Glutamatergic neuron (in vitro differentiated cells): ENCODE data around the gene TP53BP1. TPM values are rescaled to one million over a fixed set of nuclear protein-coding genes. Genes with fewer than 3 reads are reported as not detected.

Experiments
- DNase-seq: peaks from one replicate; pipeline ENCODE4 v3.0.0; 2022
- H3K27ac Mint-ChIP-seq: one replicate; pipeline ENCODE4 v1.8.0; 2020; ENCODE audit warnings: mild to moderate bottlenecking, mixed read lengths, inconsistent platforms; ENCODE audit not compliant: unreplicated experiment
- H3K27me3 Mint-ChIP-seq: one replicate; pipeline ENCODE4 v1.8.0; 2020; ENCODE audit warnings: mild to moderate bottlenecking, moderate library complexity, mixed read lengths, inconsistent platforms; ENCODE audit not compliant: unreplicated experiment
- H3K36me3 Mint-ChIP-seq: one replicate; pipeline ENCODE4 v1.8.0; 2020; ENCODE audit warnings: mild to moderate bottlenecking, mixed read lengths, inconsistent platforms; ENCODE audit not compliant: unreplicated experiment
- H3K4me1 Mint-ChIP-seq: one replicate; pipeline ENCODE4 v1.8.0; 2020; ENCODE audit warnings: mild to moderate bottlenecking, low read depth, mixed read lengths, inconsistent platforms; ENCODE audit not compliant: unreplicated experiment
- H3K4me3 Mint-ChIP-seq: one replicate; pipeline ENCODE4 v1.8.0; 2020; ENCODE audit warnings: mild to moderate bottlenecking, mixed read lengths, inconsistent platforms; ENCODE audit not compliant: unreplicated experiment
- H3K9me3 Mint-ChIP-seq: one replicate; pipeline ENCODE4 v1.8.0; 2020; ENCODE audit warnings: mild to moderate bottlenecking, moderate library complexity, mixed read lengths, inconsistent platforms; ENCODE audit not compliant: unreplicated experiment
- CTCF ChIP-seq: fragments of 200-600 bp; sonication (generic); IDR thresholded peaks from one replicate; pipeline ENCODE4 v1.5.0; 2021; ENCODE audit not compliant: partially characterized antibody, unreplicated experiment
- total RNA-seq: library from RNA; stranded (reverse); fragmentation: NEBNext Ultra II Directional; extraction: Animal tissue kit (Norgen Biotek cat#: 25700); gene quantifications from one replicate; pipeline ENCODE4 v1.2.1, GENCODE V29; 2021; ENCODE audit not compliant: unreplicated experiment

Gene TP53BP1
- total RNA-seq, 1 donor from 2014 or later = 142 TPM

- DNase-seq = no peak
- Mint-ChIP-seq H3K27ac (no peak overlapping the region), H3K9me3 (peaks cover 51% of the 10 kb centered on the region), H3K4me1 (peaks cover 9% of the 10 kb centered on the region), H3K4me3 (no peak overlapping the region), H3K36me3 (peaks cover 67% of the 10 kb centered on the region), H3K27me3 (peaks cover 22% of the 10 kb centered on the region)
- TF ChIP-seq CTCF = no peak
Observed at GRCh38 chr15:43524254-43524845, 31.4 kb upstream of the TP53BP1 start.

- no peak for DNase-seq
- H3K4me3 Mint-ChIP-seq = no peak overlapping the region
- H3K27ac Mint-ChIP-seq = no peak overlapping the region
- peaks cover 11% of the 10 kb centered on the region for H3K4me1 Mint-ChIP-seq
- peaks cover 52% of the 10 kb centered on the region for H3K9me3 Mint-ChIP-seq
- H3K36me3 Mint-ChIP-seq = peaks cover 68% of the 10 kb centered on the region
- TF ChIP-seq CTCF = no peak
- H3K27me3 Mint-ChIP-seq = peaks cover 26% of the 10 kb centered on the region
Observed at GRCh38 chr15:43523646-43524045, 30.7 kb upstream of the TP53BP1 start.

- Mint-ChIP-seq H3K4me3 (no peak overlapping the region), H3K36me3 (peaks cover 68% of the 10 kb centered on the region), H3K27ac (no peak overlapping the region), H3K4me1 (peaks cover 11% of the 10 kb centered on the region), H3K27me3 (peaks cover 31% of the 10 kb centered on the region), H3K9me3 (peaks cover 58% of the 10 kb centered on the region)
- no peak for TF ChIP-seq CTCF
- DNase-seq = no peak
Observed at GRCh38 chr15:43522247-43522646, 29.3 kb upstream of the TP53BP1 start.

- Mint-ChIP-seq H3K4me3 (peak overlapping the region; percentile 42), H3K9me3 (peaks cover 63% of the 10 kb centered on the region), H3K27me3 (peaks cover 30% of the 10 kb centered on the region), H3K27ac (no peak overlapping the region), H3K36me3 (peaks cover 66% of the 10 kb centered on the region), H3K4me1 (peaks cover 14% of the 10 kb centered on the region)
- DNase-seq = no peak
- TF ChIP-seq CTCF = no peak
Observed at GRCh38 chr15:43521419-43521818, 28.5 kb upstream of the TP53BP1 start.

GRCh38 chr15:43520138-43520537 is 27.2 kb upstream of the TP53BP1 start:
- Mint-ChIP-seq H3K9me3 (peaks cover 58% of the 10 kb centered on the region), H3K36me3 (peaks cover 53% of the 10 kb centered on the region), H3K27ac (peak overlapping the region; percentile 99), H3K4me1 (peaks cover 27% of the 10 kb centered on the region), H3K4me3 (peak overlapping the region; percentile 99), H3K27me3 (peaks cover 31% of the 10 kb centered on the region)
- TF ChIP-seq CTCF = no peak
- no peak for DNase-seq
